ENCODE data around the gene IL16.

GRCh38 chr15:81337713-81338157 lies 141.1 kb downstream of the IL16 start:
- TF ChIP-seq POLR2A (IDR thresholded peaks at IDR 0.05; ENCODE audit: low read length), result no peak
- TF ChIP-seq MAX (IDR thresholded peaks at IDR 0.05), result no peak
- no peak for TF ChIP-seq CTCF (IDR thresholded peaks at IDR 0.05)
- TF ChIP-seq RARB (CRISPR knock-in tag; IDR thresholded peaks at IDR 0.05), result no peak
- no peak for TF ChIP-seq EP300 (IDR thresholded peaks at IDR 0.05)
- no peak for TF ChIP-seq RNF2 (IDR thresholded peaks at IDR 0.05; ENCODE audit: borderline replicate concordance, low read depth)
- no peak for TF ChIP-seq NFE2L2 (conservative IDR thresholded peaks at IDR 0.05; ENCODE audit: low read length)
- no peak for TF ChIP-seq HOXA7 (CRISPR knock-in tag; IDR thresholded peaks at IDR 0.05)
- no peak for TF ChIP-seq FOSL2 (IDR thresholded peaks at IDR 0.05)
- no peak for TF ChIP-seq FOSL2 (CRISPR knock-in tag; IDR thresholded peaks at IDR 0.05)
